Smooth muscle cell (in vitro differentiated cells): ENCODE data around the gene ACAD9. TPM values are rescaled to one million over a fixed set of nuclear protein-coding genes. Genes with fewer than 3 reads are reported as not detected.
"Not testable (repeated sequence)": the region's sequence is repeated elsewhere in the genome, so short reads cannot be mapped to it uniquely, and the experiment has no call there.

Experiments
- DNase-seq: peaks from one replicate; lab custom pipeline; 2025; ENCODE audit not compliant: unreplicated experiment; lab: John Stamatoyannopoulos, UW
- H2AFZ ChIP-seq: fragments of 200-600 bp; sonication (generic); 2 replicates; pipeline ENCODE4 v1.6.0; 2016; ENCODE audit warnings: antibody characterized with exemption, low read depth, mild to moderate bottlenecking
- H3F3A ChIP-seq: fragments of 200-600 bp; sonication (generic); 2 replicates; pipeline ENCODE4 v1.6.0; 2017; ENCODE audit warnings: antibody characterized with exemption, low read depth
- H3K27ac ChIP-seq: fragments of 200-600 bp; sonication (generic); 2 replicates; pipeline ENCODE4 v1.5.1; 2016; ENCODE audit warnings: low read depth, mild to moderate bottlenecking
- H3K27me3 ChIP-seq: fragments of 200-600 bp; sonication (generic); 2 replicates; pipeline ENCODE4 v1.6.1; 2016; ENCODE audit warnings: low read depth, mild to moderate bottlenecking
- H3K36me3 ChIP-seq: fragments of 200-600 bp; sonication (generic); 2 replicates; pipeline ENCODE4 v1.5.1; 2016; ENCODE audit warnings: low read depth
- H3K4me1 ChIP-seq: fragments of 200-600 bp; sonication (generic); 2 replicates; pipeline ENCODE4 v1.5.1; 2016; ENCODE audit warnings: low read depth
- H3K4me2 ChIP-seq: fragments of 200-600 bp; sonication (generic); 2 replicates; pipeline ENCODE4 v1.6.0; 2016; ENCODE audit warnings: mild to moderate bottlenecking
- H3K4me3 ChIP-seq: fragments of 200-600 bp; sonication (generic); 2 replicates; pipeline ENCODE4 v1.5.1; 2016; ENCODE audit warnings: mild to moderate bottlenecking
- H3K79me2 ChIP-seq: fragments of 200-600 bp; sonication (generic); 2 replicates; pipeline ENCODE4 v1.6.0; 2016; ENCODE audit warnings: low read depth, mild to moderate bottlenecking
- H3K9ac ChIP-seq: fragments of 200-600 bp; sonication (generic); 2 replicates; pipeline ENCODE4 v1.6.0; 2016; ENCODE audit warnings: low read depth
- H3K9me3 ChIP-seq: fragments of 200-600 bp; sonication (generic); replicated peaks from 2 replicates; pipeline ENCODE4 v1.5.1; 2016; ENCODE audit warnings: low read depth
- H4K20me1 ChIP-seq: fragments of 200-600 bp; sonication (generic); 2 replicates; pipeline ENCODE4 v1.6.0; 2016; ENCODE audit warnings: low read depth
- WGBS: methylation state at CpG from one replicate; pipeline ENCODE4 v1.1.7; 2016; ENCODE audit warnings: low lambda C conversion rate; 5-methylcytosine and 5-hydroxymethylcytosine counted together
- polyA plus RNA-seq: library from polyadenylated mRNA; unstranded; fragments of >200 nt; fragmentation: Nextera tagmentation; extraction: Ambion mirVana; gene quantifications from 2 replicates; pipeline ENCODE4 v1.2.1, GENCODE V29; 2016
- total RNA-seq: library from RNA; depleted of rRNA; stranded (reverse); fragments of >200 nt; gene quantifications from 2 replicates; pipeline ENCODE4 v1.2.3, GENCODE V29; 2014
- TF ChIP-seq, protein P1 (sequence below): fragments of 200-600 bp; sonication (generic); IDR thresholded peaks from 2 replicates; pipeline ENCODE4 v1.5.1; 2017; ENCODE audit warnings: borderline replicate concordance, mild to moderate bottlenecking, antibody characterized with exemption; ENCODE audit not compliant: insufficient read depth, poor library complexity, severe bottlenecking

The ACAD9 gene
- total and polyA plus RNA-seq, 2 experiments from 2014 or later, result 24.4 to 24.5 TPM

DNA sequence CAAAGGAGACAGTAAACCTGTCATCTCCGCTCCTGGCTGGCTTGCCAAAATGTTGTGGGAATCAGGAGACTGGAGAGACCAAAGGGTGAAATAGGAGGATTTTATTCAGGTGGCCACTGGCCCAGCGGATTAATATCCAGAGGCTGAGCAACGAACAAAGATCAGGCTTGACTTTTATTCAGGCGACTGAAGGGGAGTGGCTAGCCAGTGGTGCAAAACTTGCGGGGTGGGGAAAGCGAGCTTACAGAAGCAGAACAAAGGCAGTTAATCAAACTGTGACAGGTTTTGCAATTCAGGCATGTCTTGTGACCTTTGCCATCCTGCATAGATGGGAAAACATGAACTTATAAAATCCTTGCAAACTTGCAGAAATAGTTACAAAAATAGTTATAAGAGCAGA, 19.8 kb upstream of the ACAD9 start:
- H3K9me3 ChIP-seq, result peaks cover 10% of the 10 kb centered on the region
- H4K20me1 ChIP-seq, result no peaks in the 10 kb centered on the region
- no peaks in the 10 kb centered on the region for H3K36me3 ChIP-seq
- no peak overlapping the region for H3K4me2 ChIP-seq
- H3K79me2 ChIP-seq, result no peaks in the 10 kb centered on the region
- H2AFZ ChIP-seq, result no peak overlapping the region
- TF ChIP-seq, protein P1, sequence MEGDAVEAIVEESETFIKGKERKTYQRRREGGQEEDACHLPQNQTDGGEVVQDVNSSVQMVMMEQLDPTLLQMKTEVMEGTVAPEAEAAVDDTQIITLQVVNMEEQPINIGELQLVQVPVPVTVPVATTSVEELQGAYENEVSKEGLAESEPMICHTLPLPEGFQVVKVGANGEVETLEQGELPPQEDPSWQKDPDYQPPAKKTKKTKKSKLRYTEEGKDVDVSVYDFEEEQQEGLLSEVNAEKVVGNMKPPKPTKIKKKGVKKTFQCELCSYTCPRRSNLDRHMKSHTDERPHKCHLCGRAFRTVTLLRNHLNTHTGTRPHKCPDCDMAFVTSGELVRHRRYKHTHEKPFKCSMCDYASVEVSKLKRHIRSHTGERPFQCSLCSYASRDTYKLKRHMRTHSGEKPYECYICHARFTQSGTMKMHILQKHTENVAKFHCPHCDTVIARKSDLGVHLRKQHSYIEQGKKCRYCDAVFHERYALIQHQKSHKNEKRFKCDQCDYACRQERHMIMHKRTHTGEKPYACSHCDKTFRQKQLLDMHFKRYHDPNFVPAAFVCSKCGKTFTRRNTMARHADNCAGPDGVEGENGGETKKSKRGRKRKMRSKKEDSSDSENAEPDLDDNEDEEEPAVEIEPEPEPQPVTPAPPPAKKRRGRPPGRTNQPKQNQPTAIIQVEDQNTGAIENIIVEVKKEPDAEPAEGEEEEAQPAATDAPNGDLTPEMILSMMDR, result no peak
- 94% methylated on average over 6 of the region's 6 CpGs for WGBS
- H3K27ac ChIP-seq, result no peak overlapping the region
- H3K4me3 ChIP-seq, result no peak overlapping the region
- no peak overlapping the region for H3K9ac ChIP-seq
- no peaks in the 10 kb centered on the region for H3F3A ChIP-seq
- DNase-seq, result no peak
- no peaks in the 10 kb centered on the region for H3K27me3 ChIP-seq
- H3K4me1 ChIP-seq, result no peaks in the 10 kb centered on the region

DNA sequence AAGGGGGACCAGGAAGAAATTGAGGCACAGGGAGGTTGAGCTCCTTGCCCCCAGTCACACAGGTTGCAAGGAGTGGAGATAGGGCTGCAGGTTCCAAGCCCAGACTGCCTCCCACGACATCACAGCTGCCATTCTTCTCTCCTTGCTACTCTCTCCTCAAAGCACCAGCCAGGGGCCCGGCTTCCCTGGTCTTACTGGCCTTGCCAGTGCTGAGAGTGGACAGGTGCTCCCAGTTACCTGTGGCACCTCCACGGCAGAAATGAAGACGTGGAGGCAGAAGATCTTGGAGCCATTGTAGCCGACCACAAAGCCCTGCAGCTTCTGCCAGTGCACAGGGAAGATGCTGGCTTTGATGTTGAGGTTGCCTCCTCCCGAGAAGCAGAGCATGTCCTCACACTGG, 17.9 kb upstream of the ACAD9 start:
- H3K9me3 ChIP-seq, result peaks cover 5% of the 10 kb centered on the region
- H3F3A ChIP-seq, result peaks cover 5% of the 10 kb centered on the region
- H3K27ac ChIP-seq, result no peak overlapping the region
- H3K4me3 ChIP-seq, result no peak overlapping the region
- H3K4me1 ChIP-seq, result no peaks in the 10 kb centered on the region
- TF ChIP-seq, protein P1, result no peak
- H4K20me1 ChIP-seq, result no peaks in the 10 kb centered on the region
- WGBS, result 92% methylated on average over 6 of the region's 6 CpGs
- no peak overlapping the region for H2AFZ ChIP-seq
- no peak overlapping the region for H3K4me2 ChIP-seq
- no peaks in the 10 kb centered on the region for H3K36me3 ChIP-seq
- H3K27me3 ChIP-seq, result no peaks in the 10 kb centered on the region
- no peak for DNase-seq
- no peak overlapping the region for H3K9ac ChIP-seq
- H3K79me2 ChIP-seq, result no peaks in the 10 kb centered on the region

DNA sequence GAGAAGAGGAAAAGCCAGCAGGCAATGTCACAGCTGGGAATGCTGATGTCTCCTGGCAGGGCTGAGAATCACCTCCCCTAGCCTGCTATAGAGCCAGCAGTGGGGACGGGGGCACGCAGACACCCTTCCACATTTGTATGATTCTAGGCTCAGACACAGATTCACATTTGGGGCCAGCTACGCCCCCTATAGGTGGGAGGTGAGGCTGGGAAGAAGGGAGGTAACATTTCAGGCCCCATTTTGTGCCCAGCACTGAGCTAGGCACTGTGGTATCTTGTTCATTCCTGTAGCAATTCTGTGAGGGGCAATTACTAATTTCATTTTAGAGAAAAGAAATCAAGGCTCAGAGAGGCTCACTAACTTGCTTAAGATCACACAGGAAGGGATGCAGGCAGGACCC, 15.9 kb upstream of the ACAD9 start:
- Histone ChIP-seq H3K4me3 (no peak overlapping the region), H3K36me3 (no peaks in the 10 kb centered on the region), H3K9me3 (peaks cover 5% of the 10 kb centered on the region), H4K20me1 (no peaks in the 10 kb centered on the region), H3F3A (peaks cover 5% of the 10 kb centered on the region), H3K27ac (no peak overlapping the region), H3K9ac (no peak overlapping the region), H3K79me2 (no peaks in the 10 kb centered on the region), H3K4me2 (no peak overlapping the region), H2AFZ (no peak overlapping the region), H3K27me3 (no peaks in the 10 kb centered on the region), H3K4me1 (no peaks in the 10 kb centered on the region)
- DNase-seq, result no peak
- 98% methylated on average over 3 of the region's 3 CpGs for WGBS
- TF ChIP-seq, protein P1, result peak; percentile 18

GRCh38 chr3:128864351-128864811, 15.0 kb upstream of the ACAD9 start:
- Histone ChIP-seq H3K79me2 (no peaks in the 10 kb centered on the region), H3K4me2 (peak overlapping the region; percentile 60), H3K4me3 (no peak overlapping the region), H3K9me3 (peaks cover 5% of the 10 kb centered on the region), H3K36me3 (no peaks in the 10 kb centered on the region), H4K20me1 (no peaks in the 10 kb centered on the region), H3K4me1 (no peaks in the 10 kb centered on the region), H3K27me3 (no peaks in the 10 kb centered on the region), H3K9ac (no peak overlapping the region), H2AFZ (no peak overlapping the region), H3F3A (peaks cover 5% of the 10 kb centered on the region), H3K27ac (peak overlapping the region; percentile 86)
- 48% methylated on average over 11 of the region's 11 CpGs for WGBS
- TF ChIP-seq, protein P1, result no peak
- DNase-seq, result no peak

DNA sequence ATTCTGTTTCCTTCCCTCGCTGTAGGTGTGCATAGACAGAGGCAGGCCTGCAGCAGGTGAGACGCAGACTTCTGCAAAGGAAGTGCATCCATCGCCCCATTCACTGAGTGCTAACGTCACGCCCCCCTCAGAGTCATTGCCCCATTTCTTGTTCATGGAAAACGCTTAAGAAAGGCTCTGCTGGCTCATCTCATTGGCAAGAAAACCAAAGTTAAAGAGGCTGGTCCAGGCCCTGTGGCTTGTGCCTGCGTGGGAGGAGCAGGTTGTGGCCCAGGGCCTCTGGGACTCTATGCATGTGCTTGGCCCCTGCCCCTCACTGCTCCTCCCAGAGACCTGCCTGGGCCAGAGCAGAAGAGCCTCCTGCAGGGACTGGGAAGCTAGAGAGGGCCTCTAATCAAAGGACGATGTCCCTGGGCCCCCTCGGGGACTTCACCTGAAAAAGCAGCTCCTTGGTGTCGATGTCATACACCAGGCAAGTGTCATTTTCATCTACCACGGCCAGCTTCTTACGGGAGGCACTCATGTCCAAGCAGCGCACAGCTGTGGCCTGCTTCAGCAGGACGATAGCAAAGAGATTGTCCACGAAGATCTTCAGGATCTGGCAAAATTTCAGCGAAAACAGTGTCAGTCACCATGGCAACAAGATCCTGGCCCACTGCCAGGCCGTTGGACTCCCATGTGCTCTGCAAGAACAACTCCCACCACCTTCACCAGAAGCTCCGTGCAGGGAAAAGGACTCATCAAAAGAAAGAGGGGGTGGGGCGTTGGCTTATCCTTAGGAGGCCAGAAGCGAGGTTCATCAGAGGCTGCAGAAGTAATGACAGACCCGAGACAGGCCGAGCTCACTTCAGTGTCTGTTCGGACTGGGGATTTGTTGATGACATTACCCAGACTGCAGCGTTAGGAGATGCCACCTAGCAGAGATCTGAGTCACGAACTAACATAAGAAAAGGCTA, 14.3 kb upstream of the ACAD9 start:
- peak overlapping the region; percentile 60 for H3K4me2 ChIP-seq
- WGBS, result 43% methylated on average over 23 of the region's 25 CpGs
- not testable (repeated sequence) for H3K9me3 ChIP-seq, H3K9ac ChIP-seq, H3K79me2 ChIP-seq, H3K4me3 ChIP-seq, H4K20me1 ChIP-seq, H2AFZ ChIP-seq, H3K27me3 ChIP-seq, H3K4me1 ChIP-seq, H3F3A ChIP-seq, H3K36me3 ChIP-seq
- peak overlapping the region; percentile 86 for H3K27ac ChIP-seq
- DNase-seq, result peak; percentile 26
